Activated naive CD4-positive, alpha-beta T cell treated with anti-CD3 and anti-CD28 coated beads, Interleukin-2, amount 10 ng/mL, durations not matched to agents 7 days and 5 days (primary cell): ENCODE results near the gene SPSB3.

Source experiments
- CTCF ChIA-PET: fragments of 350-600 bp; sonication (Branson Sonifier 250); formaldehyde crosslinking; loops from one replicate; lab custom pipeline; 2021; ENCODE audit warnings: antibody characterized with exemption; lab: Charles Lee
- DNase-seq: peaks from one replicate; pipeline ENCODE4 v3.0.0-alpha.2; 2020
- H3K27ac Mint-ChIP-seq: one replicate; pipeline ENCODE4 v1.8.0; 2021; ENCODE audit warnings: mild to moderate bottlenecking, moderate library complexity, mixed read lengths
- H3K27me3 Mint-ChIP-seq: one replicate; pipeline ENCODE4 v1.8.0; 2021; ENCODE audit warnings: mild to moderate bottlenecking, mixed read lengths
- H3K36me3 Mint-ChIP-seq: one replicate; pipeline ENCODE4 v1.8.0; 2021; ENCODE audit warnings: mixed read lengths
- H3K4me1 Mint-ChIP-seq: one replicate; pipeline ENCODE4 v1.8.0; 2021; ENCODE audit warnings: mixed read lengths
- H3K4me3 Mint-ChIP-seq: one replicate; pipeline ENCODE4 v1.8.0; 2021; ENCODE audit warnings: mild to moderate bottlenecking, moderate library complexity, mixed read lengths
- H3K9me3 Mint-ChIP-seq: one replicate; pipeline ENCODE4 v1.8.0; 2021; ENCODE audit warnings: mixed read lengths

Gene SPSB3

DNA sequence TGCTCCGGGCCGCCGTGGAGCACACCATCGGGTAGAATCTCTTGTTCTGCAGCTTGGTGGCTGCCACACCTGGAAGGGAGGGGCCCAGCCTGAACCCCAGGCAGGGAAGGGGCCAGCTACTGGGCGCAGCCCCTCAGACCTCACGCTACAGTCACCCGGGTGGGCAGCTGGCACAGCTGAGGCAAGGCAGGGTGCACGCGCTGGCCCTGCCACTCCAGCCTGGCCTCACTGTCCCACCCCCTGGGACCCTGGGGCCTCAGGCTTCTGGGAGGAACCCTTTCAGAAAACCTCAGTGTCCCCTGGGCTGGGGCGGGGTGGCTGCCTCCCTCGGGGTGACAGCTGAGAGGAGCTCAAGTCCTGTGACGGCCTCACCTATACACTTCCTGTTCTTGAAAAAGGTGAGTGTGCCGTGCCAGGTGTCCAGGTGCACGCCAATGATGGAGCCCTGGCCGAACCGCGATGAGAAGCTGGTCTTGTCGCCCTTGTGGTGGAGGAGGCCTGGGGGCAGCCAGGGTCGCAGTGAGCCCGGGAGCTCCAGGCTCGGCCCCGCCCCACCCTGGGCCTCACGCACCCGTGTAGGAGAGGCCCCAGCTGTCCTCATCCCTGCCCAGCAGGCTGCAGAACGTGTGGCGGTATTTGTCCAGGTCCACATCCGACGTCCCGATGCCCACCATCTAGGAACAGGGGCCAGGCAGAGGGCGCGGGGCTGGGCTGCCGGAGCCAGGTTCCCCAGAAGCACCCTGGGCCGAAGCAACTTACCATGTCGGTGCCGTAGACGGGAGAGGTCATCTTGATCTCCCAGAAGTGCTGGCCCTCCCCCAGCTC, 4.8 kb downstream of the SPSB3 start:
- H3K27me3 Mint-ChIP-seq = no peaks in the 10 kb centered on the region
- no peaks in the 10 kb centered on the region for H3K9me3 Mint-ChIP-seq
- H3K36me3 Mint-ChIP-seq = no peaks in the 10 kb centered on the region
- H3K4me1 Mint-ChIP-seq = peaks cover 25% of the 10 kb centered on the region
- H3K27ac Mint-ChIP-seq = no peak overlapping the region
- no peak for DNase-seq
- CTCF ChIA-PET = no interaction called here
- no peak overlapping the region for H3K4me3 Mint-ChIP-seq

DNA sequence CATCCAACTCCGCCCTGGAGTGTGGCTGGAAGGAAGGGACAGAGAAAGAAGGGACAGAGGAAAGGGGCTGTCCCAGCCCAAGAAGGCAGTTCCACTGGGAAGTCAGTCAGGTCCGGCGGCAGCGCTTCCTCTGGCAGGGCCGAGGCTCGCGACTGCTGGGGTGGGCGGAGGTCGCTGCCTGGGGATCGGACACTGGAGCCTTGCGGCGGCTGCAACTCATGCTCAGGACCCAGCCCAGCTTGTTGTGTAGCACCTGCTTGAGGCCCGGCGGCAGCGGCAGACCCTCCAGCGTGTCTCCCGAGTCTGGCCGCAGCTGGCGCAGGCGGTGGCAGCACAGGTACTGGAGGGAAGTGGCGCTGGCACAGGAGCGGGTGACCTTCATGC, 5.4 kb downstream of the SPSB3 start:
- Mint-ChIP-seq H3K27ac (no peak overlapping the region), H3K27me3 (no peaks in the 10 kb centered on the region), H3K4me1 (peaks cover 29% of the 10 kb centered on the region), H3K36me3 (peaks cover 4% of the 10 kb centered on the region), H3K4me3 (no peak overlapping the region), H3K9me3 (no peaks in the 10 kb centered on the region)
- no peak for DNase-seq
- CTCF ChIA-PET = no interaction called here

DNA sequence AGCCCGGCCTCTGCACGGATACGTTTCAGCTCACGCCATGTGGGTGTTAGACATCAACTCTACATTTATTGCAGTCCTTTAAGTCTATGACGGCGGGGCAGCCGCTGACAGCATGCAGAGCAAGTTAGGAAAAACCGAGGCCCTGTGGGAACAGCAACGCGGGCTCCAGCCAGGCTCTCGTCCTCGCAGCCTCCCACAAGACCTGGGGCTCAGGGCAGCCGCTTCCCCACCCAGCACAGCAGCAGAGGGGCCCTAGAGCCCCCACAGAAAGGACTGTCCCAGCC, 5.8 kb downstream of the SPSB3 start:
- no peak for DNase-seq
- Mint-ChIP-seq H3K27ac (no peak overlapping the region), H3K4me3 (no peak overlapping the region), H3K4me1 (peaks cover 29% of the 10 kb centered on the region), H3K9me3 (no peaks in the 10 kb centered on the region), H3K36me3 (peaks cover 7% of the 10 kb centered on the region), H3K27me3 (no peaks in the 10 kb centered on the region)
- CTCF ChIA-PET = no interaction called here

DNA sequence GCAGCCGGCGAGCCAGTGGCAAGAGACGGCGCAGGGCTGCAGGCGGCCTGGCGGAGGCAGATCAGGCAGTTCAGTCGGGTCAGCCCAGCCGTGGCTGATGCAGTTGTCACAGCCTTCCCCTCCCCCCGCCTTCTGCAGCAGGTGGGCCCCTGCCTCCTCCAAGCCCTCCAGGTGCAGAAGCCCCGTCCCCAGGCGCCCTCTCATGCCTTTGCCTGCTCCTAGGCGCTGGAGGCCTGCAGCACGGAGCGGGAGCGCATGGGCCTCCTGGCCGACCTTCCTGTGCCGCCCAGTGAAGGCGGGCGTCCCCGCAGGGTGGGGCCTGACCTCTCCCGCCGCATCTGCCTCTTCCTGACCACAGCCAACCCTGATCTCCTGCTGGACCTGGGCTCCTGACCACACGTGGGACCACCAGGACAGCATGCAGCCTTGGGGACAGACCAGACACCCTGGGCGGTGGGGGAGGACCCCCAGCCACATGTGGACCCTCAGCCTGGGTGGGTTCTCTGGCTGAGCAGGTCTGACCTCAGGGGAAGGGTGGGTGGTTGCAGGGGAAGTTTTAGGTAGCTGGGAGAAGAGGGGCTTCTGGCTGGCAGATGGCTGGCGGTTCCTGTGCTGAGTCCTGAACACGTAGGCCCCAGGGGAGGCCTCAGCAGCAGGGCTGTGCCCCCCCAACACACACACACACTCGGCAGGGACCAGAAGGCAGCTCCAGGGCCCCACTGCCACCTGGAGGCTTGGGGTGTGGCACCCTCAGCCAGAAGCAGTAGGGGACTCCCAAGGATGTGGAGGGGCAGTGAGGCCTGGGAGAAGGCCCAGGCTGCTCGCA, 6.3 kb downstream of the SPSB3 start:
- CTCF ChIA-PET = no interaction called here
- H3K27ac Mint-ChIP-seq = no peak overlapping the region
- H3K27me3 Mint-ChIP-seq = no peaks in the 10 kb centered on the region
- H3K4me3 Mint-ChIP-seq = no peak overlapping the region
- no peak for DNase-seq
- no peaks in the 10 kb centered on the region for H3K9me3 Mint-ChIP-seq
- H3K36me3 Mint-ChIP-seq = peaks cover 7% of the 10 kb centered on the region
- peaks cover 23% of the 10 kb centered on the region for H3K4me1 Mint-ChIP-seq

DNA sequence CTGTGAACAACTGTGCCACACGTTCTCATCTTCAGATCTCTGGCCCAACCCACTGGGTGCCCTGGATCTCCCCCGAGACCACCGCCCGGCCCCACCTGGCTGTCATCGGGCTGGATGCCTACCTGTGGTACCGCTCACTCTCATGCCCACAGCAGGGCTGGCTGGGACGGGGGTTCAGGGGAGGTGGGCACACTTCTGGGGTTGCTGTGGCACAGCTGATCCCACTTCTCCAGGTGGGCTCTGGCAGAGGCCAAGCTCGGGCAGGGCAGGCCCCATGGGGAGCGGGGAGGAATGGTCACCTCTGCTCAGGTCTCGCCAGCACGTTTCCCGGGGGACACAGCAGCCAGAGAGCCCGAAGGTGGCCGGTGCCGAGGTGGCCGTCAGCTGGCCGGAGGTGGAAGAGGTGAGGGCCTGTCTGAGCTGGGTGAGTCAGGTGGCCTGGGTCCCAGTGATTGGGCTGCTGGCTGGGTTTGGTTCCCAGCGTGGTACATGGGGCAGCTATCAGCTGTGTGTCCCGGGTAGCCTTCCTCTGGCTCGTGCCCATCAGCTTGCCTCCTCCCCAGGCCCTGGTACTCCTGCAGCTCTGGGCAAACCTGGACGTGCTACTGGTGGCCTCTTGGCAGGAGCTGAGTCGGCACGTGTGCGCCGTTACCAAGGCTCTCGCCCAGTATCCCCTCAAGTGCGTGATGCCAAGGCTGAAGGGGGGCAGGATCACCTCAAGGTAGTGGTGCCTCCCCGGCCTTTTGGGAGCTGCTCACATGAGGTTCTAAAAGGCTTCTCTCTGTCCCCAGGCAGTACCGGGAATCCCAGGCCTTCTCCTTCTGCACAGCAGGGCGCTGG, 7.1 kb downstream of the SPSB3 start:
- H3K36me3 Mint-ChIP-seq = peaks cover 7% of the 10 kb centered on the region
- CTCF ChIA-PET = interaction anchor here (0.9 kb wide), 1 partner anchor 39 kb away, joined by 3 read pairs; no protein-coding TSS in a partner anchor
- H3K9me3 Mint-ChIP-seq = no peaks in the 10 kb centered on the region
- DNase-seq = no peak
- H3K27ac Mint-ChIP-seq = no peak overlapping the region
- peak overlapping the region; percentile 58 for H3K4me3 Mint-ChIP-seq
- peaks cover 21% of the 10 kb centered on the region for H3K4me1 Mint-ChIP-seq
- H3K27me3 Mint-ChIP-seq = no peaks in the 10 kb centered on the region

DNA sequence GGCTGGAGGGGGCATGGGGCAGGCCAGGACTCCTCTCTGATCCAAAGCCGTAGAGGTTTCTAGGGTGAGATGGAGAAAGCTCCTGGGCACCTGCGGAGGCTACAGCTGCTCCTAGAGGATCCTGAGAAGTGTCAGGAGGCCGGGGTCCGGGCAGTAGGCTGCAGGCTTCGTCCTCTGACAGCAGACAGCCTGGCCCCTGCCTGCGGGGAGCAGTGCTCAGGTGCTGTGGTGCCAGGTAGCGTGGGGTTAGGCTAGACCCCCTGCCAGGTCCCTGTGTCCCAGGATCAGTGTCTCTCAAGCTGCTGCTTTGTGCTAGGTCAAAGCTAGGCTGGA, 8.0 kb downstream of the SPSB3 start:
- peaks cover 7% of the 10 kb centered on the region for H3K36me3 Mint-ChIP-seq
- H3K4me1 Mint-ChIP-seq = peaks cover 24% of the 10 kb centered on the region
- no peak for DNase-seq
- CTCF ChIA-PET = interaction anchor here (0.9 to 1.4 kb wide), 4 partner anchors 8 to 177 kb away, joined by 3 to 9 read pairs (median 3); partner anchors contain the start of genes MAPK8IP3, NUBP2 and SPSB3
- H3K27me3 Mint-ChIP-seq = no peaks in the 10 kb centered on the region
- peak overlapping the region; percentile 96 for H3K4me3 Mint-ChIP-seq
- no peak overlapping the region for H3K27ac Mint-ChIP-seq
- H3K9me3 Mint-ChIP-seq = no peaks in the 10 kb centered on the region

DNA sequence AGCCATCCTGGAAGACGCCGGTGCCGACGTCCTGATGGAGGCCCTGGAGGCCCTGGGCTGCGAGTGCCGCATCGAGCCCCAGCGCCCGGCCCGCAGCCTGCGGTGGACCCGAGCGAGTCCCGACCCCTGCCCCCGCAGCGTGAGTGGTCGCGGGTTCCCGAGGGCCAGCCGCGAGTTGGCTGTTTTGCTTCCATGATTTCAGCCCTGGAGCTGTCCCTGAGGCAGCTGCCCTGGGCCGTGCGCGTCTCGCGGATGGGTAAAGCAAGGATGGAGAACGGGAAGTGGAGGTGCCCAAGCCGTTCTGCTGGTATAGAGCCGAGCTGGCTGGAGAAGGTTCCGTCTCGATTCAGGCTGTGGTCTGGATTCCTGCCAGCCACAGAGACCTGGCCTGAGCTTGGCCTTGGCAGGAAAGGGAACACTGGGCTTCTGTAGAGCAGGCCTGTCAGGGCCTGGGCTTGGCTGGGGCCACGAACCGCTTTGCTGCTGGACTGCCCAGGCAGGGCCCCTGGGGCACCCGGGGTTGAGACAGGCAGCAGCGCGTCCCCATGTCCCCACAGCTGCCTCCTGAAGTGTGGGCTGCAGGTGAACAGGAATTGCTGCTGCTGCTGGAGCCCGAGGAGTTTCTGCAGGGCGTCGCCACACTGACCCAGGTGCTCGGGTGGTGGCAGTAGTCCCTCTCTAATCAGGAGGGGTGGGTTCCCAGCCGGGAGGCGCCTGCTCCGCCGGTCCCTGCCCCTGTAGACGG, 8.5 kb downstream of the SPSB3 start:
- H3K27ac Mint-ChIP-seq = peak overlapping the region; percentile 76

DNA sequence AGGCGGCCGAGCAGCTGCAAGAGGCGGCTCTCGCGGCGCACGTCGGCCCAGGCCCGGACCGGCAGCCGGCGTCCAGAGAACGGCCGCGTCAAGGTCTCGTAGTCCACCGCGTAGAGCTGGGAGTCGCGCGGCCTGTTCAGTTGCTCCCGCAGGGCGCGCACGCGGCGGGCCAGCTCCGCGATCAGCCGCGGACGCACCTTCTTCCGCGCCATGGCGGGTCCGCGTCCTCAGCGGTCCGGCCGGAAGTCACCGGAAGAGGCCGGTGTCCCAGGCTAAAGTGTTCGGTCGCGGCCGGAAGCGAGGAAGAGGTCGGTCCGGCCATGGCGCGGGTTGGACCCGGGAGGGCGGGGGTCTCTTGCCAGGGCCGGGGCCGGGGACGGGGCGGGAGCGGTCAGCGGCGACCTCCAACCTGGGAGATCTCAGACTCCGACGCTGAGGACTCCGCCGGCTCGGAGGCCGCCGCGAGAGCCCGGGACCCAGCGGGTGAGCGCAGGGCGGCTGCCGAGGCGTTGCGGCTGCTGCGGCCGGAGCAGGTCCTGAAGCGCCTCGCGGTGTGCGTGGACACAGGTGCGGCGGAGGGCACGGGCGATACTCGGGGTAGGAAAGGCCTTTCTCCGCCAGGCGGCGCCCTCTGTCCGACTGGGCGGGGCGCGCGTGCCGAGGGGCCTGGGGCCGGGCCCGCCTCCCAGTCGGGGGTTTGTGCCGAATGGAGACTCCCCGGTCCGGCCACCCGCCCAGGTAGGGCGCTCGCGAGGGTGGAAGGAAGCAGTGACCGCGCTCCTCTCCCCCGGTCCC, 9.3 kb downstream of the SPSB3 start, which contains the start of gene MRPS34:
Gene MRPS34, minus strand, starts transcription at position 227 of the 795 bp plus-strand sequence. Its CDS starts 15 bp downstream, at position 212.
- H3K27ac Mint-ChIP-seq = peak within 1 kb of the TSS; percentile 97
- H3K27me3 Mint-ChIP-seq = no peaks in the 10 kb centered on the region
- H3K4me1 Mint-ChIP-seq = peaks cover 24% of the 10 kb centered on the region
- peaks cover 8% of the 10 kb centered on the region for H3K36me3 Mint-ChIP-seq
- CTCF ChIA-PET = interaction anchor here (0.8 to 1.4 kb wide), 3 partner anchors 9 to 178 kb away, joined by 3 to 9 read pairs (median 5); partner anchors contain the start of genes NUBP2 and SPSB3
- peak within 1 kb of the TSS; percentile 96 for H3K4me3 Mint-ChIP-seq
- peak; percentile 85 for DNase-seq
- H3K9me3 Mint-ChIP-seq = no peaks in the 10 kb centered on the region

More for the DNA sequence above, 8.5 kb downstream of the SPSB3 start:
- CTCF ChIA-PET = interaction anchor here (0.9 to 1.4 kb wide), 4 partner anchors 9 to 177 kb away, joined by 3 to 9 read pairs (median 3); partner anchors contain the start of genes MAPK8IP3, NUBP2 and SPSB3
- no peak for DNase-seq
- Mint-ChIP-seq H3K27me3 (no peaks in the 10 kb centered on the region), H3K36me3 (peaks cover 7% of the 10 kb centered on the region), H3K9me3 (no peaks in the 10 kb centered on the region), H3K4me1 (peaks cover 24% of the 10 kb centered on the region), H3K4me3 (peak overlapping the region; percentile 96)

DNA sequence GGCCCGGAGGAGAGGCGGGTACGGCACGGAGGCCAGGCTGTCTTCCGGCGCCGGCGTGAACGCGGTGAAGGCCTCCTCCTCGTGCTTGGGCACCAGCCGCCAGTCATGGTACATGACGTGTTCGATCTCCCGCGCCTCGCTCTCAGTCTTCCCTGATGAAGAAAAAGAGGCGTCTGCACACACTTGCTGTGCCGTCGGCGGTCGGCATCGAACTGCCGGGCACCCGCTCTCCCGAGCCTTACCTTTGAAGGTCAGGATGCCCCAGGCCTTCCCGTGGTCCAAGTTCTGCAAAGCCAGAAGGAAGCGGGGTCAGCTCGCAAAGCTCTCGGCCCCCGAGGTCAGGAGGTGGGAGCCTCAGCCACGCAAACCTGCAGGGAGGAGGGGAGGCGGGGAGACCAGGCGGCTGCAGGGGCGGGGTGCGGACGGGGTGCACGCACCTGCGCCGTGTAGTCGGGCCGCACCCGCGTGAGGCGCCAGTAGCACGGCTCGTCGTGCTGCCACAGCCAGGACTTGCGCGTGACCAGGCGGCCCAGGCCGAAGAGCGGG, 9.9 kb downstream of the SPSB3 start, which contains the start of gene EME2:
Gene EME2, plus strand, starts transcription at position 449 of the 546 bp plus-strand sequence. CDS start 418 bp downstream, outside the sequence.
- Mint-ChIP-seq H3K4me1 (peaks cover 24% of the 10 kb centered on the region), H3K27ac (peak within 1 kb of the TSS; percentile 97), H3K36me3 (peaks cover 11% of the 10 kb centered on the region), H3K4me3 (peak within 1 kb of the TSS; percentile 96), H3K27me3 (no peaks in the 10 kb centered on the region), H3K9me3 (no peaks in the 10 kb centered on the region)
- peak; percentile 66 for DNase-seq
- CTCF ChIA-PET = interaction anchor here (0.8 kb wide), 1 partner anchor 10 kb away, joined by 5 read pairs; the partner anchor contains the start of genes NUBP2 and SPSB3

DNA sequence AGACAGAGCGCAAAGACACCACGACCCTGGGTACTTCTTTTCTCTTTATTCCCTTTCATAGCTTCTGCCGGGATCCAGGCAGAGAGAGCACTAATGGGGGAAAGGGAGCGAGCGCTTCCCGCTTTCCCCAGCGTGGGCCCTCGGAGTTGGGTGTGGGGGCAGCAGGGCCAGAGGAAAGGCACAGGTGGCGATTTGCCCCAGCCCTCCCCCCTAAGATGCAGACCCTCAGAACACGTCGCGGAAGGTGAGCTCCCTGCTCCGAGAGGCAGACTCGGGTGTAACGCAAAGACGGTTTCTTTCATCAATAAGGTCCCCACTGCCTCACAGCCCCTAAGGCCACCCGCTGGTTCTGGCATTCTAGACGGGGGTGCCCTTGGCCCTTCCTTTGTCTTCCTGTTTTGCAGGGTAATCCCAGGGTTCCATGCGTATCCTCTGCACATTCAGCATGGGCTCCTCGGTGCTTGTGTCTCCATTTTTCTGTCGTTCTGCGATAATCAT, 10.5 kb downstream of the SPSB3 start:
- H3K4me1 Mint-ChIP-seq = peaks cover 24% of the 10 kb centered on the region
- H3K27ac Mint-ChIP-seq = peak overlapping the region; percentile 97
- peak overlapping the region; percentile 96 for H3K4me3 Mint-ChIP-seq
- no peak for DNase-seq
- CTCF ChIA-PET = no interaction called here
- peaks cover 13% of the 10 kb centered on the region for H3K36me3 Mint-ChIP-seq
- no peaks in the 10 kb centered on the region for H3K27me3 Mint-ChIP-seq
- H3K9me3 Mint-ChIP-seq = no peaks in the 10 kb centered on the region

DNA sequence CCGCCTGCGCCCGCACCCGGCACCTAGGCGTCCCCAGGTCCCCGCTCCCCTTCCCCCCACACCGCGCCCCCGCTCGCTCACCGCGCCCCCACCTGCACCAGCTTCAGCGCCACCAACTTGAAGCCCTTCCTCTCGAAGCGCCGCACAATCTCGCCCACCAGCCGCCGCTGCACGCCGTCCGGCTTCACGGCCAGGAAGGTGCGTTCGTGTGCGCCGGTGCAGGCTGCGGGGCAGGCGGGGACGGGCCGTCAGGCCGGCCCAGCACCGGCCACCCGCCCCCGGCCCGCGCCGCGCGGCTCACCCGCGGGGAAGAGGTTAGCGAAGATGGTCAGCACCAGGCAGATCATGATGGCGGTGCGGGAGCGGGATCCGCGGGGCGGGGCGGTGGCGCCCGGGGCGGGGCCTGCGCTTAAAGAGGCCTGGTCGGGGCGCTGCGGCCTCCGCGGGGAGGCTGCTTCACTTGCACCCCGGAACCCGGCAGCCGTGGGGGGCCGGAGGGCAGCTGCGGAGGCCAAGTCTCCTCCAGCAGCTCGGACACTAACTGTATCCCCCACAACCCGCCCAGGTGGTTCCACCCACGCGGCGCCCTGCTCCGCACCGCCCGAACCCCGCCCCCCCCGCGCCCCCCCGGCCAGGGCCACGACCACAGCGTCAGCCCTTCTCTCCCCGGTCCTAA, 11.0 kb downstream of the SPSB3 start, which contains the start of gene NME3:
Gene NME3, minus strand, starts transcription at position 356 of the 676 bp plus-strand sequence. Its CDS starts 9 bp downstream, at position 347.
- Mint-ChIP-seq H3K9me3 (no peaks in the 10 kb centered on the region), H3K27ac (peak within 1 kb of the TSS; percentile 97), H3K27me3 (no peaks in the 10 kb centered on the region), H3K36me3 (peaks cover 13% of the 10 kb centered on the region), H3K4me3 (peak within 1 kb of the TSS; percentile 96), H3K4me1 (peaks cover 24% of the 10 kb centered on the region)
- DNase-seq = peak; percentile 85
- CTCF ChIA-PET = interaction anchor here (1.6 kb wide), 1 partner anchor 10 kb away, joined by 3 read pairs; no protein-coding TSS in a partner anchor
